ENCODE measurements around the gene TBC1D17. TPM values are rescaled to one million over a fixed set of nuclear protein-coding genes. Genes with fewer than 3 reads are reported as not detected.

Gene TBC1D17
- total RNA-seq, 1 donor from 2014 or later = 2.1 TPM

DNA sequence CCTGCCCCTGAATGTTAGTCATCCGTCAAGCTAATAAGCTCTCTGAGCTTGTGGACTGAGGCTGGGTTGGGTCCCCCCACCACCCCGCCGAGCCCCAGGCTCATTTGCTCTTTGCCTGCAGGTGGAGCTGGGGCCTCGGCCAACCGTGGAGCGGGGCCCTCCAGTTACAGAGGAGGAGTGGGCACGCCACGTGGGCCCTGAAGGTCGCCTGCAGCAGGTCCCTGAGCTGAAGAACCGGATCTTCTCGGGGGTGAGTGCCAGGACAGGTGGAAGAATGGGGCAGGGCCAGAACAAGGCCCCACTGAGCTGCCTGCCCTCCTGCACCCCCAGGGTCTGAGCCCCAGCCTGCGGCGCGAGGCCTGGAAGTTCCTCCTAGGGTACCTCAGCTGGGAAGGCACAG is 5.1 kb downstream of the TBC1D17 start:
- no peak for DNase-seq (ENCODE audit: low read depth)
- TF ChIP-seq, protein P1, sequence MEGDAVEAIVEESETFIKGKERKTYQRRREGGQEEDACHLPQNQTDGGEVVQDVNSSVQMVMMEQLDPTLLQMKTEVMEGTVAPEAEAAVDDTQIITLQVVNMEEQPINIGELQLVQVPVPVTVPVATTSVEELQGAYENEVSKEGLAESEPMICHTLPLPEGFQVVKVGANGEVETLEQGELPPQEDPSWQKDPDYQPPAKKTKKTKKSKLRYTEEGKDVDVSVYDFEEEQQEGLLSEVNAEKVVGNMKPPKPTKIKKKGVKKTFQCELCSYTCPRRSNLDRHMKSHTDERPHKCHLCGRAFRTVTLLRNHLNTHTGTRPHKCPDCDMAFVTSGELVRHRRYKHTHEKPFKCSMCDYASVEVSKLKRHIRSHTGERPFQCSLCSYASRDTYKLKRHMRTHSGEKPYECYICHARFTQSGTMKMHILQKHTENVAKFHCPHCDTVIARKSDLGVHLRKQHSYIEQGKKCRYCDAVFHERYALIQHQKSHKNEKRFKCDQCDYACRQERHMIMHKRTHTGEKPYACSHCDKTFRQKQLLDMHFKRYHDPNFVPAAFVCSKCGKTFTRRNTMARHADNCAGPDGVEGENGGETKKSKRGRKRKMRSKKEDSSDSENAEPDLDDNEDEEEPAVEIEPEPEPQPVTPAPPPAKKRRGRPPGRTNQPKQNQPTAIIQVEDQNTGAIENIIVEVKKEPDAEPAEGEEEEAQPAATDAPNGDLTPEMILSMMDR (IDR thresholded peaks at IDR 0.05; ENCODE audit: insufficient read depth, low read length, severe bottlenecking) = no peak
- FAIRE-seq = no peak
- H3K27me3 ChIP-seq (ENCODE audit: control insufficient read depth, insufficient read depth, low read length) = no peaks in the 10 kb centered on the region
- peaks cover 38% of the 10 kb centered on the region for H3K36me3 ChIP-seq (ENCODE audit: control insufficient read depth, insufficient read depth, low read length)
- H3K4me3 ChIP-seq (ENCODE audit: low read depth, low read length) = no peak overlapping the region

DNA sequence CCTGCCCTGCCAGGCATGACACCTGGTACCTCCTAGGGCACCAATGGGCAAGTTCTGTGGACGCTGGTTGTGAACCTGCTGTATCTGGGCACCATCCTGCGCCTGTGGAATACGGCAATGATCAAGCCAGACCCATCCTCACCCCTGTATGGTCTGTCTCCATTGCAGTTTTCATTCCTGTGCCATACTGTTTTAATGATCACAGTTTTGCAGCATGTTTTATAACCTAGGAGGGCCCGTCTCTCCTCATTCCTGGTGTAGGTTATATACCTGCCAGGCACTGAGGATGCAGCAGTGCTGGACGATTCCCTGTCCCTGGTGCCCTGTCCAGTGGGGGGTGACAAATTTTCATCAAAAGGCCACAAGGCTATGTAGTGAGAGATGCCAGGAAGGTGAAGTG is 5.6 kb downstream of the TBC1D17 start:
- H3K27me3 ChIP-seq (ENCODE audit: control insufficient read depth, insufficient read depth, low read length) = no peaks in the 10 kb centered on the region
- DNase-seq (ENCODE audit: low read depth) (no peak), FAIRE-seq (no peak)
- TF ChIP-seq, protein P1 (IDR thresholded peaks at IDR 0.05; ENCODE audit: insufficient read depth, low read length, severe bottlenecking) = no peak
- H3K36me3 ChIP-seq (ENCODE audit: control insufficient read depth, insufficient read depth, low read length) = peaks cover 38% of the 10 kb centered on the region
- no peak overlapping the region for H3K4me3 ChIP-seq (ENCODE audit: low read depth, low read length)

- no peak overlapping the region for H3K4me3 ChIP-seq (ENCODE audit: low read depth, low read length)
- FAIRE-seq = no peak
- DNase-seq (ENCODE audit: low read depth) = no peak
- peaks cover 37% of the 10 kb centered on the region for H3K36me3 ChIP-seq (ENCODE audit: control insufficient read depth, insufficient read depth, low read length)
- TF ChIP-seq, protein P1 (IDR thresholded peaks at IDR 0.05; ENCODE audit: insufficient read depth, low read length, severe bottlenecking) = no peak
- no peaks in the 10 kb centered on the region for H3K27me3 ChIP-seq (ENCODE audit: control insufficient read depth, insufficient read depth, low read length)
Observed at GRCh38 chr19:49884109-49884508, 6.6 kb downstream of the TBC1D17 start.

GRCh38 chr19:49884760-49885159 is 7.3 kb downstream of the TBC1D17 start:
- FAIRE-seq (no peak), DNase-seq (ENCODE audit: low read depth) (peak; percentile 36)
- TF ChIP-seq, protein P1 (IDR thresholded peaks at IDR 0.05; ENCODE audit: insufficient read depth, low read length, severe bottlenecking) = no peak
- Histone ChIP-seq H3K4me3 (ENCODE audit: low read depth, low read length) (no peak overlapping the region), H3K27me3 (ENCODE audit: control insufficient read depth, insufficient read depth, low read length) (no peaks in the 10 kb centered on the region), H3K36me3 (ENCODE audit: control insufficient read depth, insufficient read depth, low read length) (peaks cover 35% of the 10 kb centered on the region)

DNA sequence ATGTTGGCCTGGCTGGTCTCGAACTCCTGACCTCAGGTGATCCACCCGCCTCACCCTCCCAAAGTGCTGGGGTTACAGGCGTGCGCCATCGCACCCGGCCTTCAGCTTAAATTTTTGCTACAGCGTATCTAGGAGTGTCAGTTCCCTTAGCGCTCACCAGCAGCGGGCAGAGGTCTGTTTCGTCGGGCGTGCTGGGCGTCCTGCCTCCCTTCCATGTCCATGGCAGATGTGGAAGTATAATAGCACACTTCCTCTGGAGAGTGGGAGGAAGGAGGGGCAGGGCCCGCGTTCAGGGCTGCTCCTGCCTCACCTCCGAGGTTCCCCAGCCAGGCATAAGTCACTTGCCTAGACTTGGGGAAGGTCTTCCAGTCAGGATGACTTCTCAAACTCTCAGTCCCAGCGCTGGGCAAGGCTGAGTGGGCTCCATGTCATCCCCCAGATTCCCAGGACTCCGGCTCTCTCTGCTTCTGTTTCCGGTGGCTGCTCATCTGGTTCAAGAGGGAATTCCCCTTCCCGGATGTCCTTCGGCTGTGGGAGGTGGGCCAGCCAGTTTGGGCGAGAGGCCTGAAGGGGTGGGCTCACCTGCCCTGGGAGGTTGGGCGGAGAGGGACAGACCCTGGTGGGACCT is 9.6 kb downstream of the TBC1D17 start:
- no peak overlapping the region for H3K4me3 ChIP-seq (ENCODE audit: low read depth, low read length)
- TF ChIP-seq, protein P1 (IDR thresholded peaks at IDR 0.05; ENCODE audit: insufficient read depth, low read length, severe bottlenecking) = no peak
- FAIRE-seq (no peak), DNase-seq (ENCODE audit: low read depth) (no peak)
- no peaks in the 10 kb centered on the region for H3K27me3 ChIP-seq (ENCODE audit: control insufficient read depth, insufficient read depth, low read length)
- H3K36me3 ChIP-seq (ENCODE audit: control insufficient read depth, insufficient read depth, low read length) = peaks cover 21% of the 10 kb centered on the region
